ENCODE data around the gene ELL. TPM values are rescaled to one million over a fixed set of nuclear protein-coding genes. Genes with fewer than 3 reads are reported as not detected.

ELL gene
- total and polyA plus RNA-seq, 2 experiments from 2014 or later: 11.3 to 20.1 TPM

DNA sequence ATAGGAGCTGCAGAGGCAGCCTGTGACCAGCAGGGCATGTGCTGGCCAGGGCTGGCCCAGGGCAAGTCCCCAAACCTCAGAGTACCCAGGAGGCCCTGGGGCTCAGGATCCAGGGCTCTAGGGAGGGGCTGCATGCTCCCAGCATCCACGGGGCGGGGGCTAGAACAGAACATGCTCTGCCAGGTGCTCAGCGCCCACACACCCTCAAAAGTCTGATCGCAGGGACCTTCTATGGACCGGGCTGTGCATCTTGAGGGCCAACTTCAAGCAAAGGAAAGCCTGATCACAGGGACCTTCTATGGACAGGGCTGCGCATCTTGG lies 33.5 kb downstream of the ELL start (continued):
- TF ChIP-seq, protein P1, sequence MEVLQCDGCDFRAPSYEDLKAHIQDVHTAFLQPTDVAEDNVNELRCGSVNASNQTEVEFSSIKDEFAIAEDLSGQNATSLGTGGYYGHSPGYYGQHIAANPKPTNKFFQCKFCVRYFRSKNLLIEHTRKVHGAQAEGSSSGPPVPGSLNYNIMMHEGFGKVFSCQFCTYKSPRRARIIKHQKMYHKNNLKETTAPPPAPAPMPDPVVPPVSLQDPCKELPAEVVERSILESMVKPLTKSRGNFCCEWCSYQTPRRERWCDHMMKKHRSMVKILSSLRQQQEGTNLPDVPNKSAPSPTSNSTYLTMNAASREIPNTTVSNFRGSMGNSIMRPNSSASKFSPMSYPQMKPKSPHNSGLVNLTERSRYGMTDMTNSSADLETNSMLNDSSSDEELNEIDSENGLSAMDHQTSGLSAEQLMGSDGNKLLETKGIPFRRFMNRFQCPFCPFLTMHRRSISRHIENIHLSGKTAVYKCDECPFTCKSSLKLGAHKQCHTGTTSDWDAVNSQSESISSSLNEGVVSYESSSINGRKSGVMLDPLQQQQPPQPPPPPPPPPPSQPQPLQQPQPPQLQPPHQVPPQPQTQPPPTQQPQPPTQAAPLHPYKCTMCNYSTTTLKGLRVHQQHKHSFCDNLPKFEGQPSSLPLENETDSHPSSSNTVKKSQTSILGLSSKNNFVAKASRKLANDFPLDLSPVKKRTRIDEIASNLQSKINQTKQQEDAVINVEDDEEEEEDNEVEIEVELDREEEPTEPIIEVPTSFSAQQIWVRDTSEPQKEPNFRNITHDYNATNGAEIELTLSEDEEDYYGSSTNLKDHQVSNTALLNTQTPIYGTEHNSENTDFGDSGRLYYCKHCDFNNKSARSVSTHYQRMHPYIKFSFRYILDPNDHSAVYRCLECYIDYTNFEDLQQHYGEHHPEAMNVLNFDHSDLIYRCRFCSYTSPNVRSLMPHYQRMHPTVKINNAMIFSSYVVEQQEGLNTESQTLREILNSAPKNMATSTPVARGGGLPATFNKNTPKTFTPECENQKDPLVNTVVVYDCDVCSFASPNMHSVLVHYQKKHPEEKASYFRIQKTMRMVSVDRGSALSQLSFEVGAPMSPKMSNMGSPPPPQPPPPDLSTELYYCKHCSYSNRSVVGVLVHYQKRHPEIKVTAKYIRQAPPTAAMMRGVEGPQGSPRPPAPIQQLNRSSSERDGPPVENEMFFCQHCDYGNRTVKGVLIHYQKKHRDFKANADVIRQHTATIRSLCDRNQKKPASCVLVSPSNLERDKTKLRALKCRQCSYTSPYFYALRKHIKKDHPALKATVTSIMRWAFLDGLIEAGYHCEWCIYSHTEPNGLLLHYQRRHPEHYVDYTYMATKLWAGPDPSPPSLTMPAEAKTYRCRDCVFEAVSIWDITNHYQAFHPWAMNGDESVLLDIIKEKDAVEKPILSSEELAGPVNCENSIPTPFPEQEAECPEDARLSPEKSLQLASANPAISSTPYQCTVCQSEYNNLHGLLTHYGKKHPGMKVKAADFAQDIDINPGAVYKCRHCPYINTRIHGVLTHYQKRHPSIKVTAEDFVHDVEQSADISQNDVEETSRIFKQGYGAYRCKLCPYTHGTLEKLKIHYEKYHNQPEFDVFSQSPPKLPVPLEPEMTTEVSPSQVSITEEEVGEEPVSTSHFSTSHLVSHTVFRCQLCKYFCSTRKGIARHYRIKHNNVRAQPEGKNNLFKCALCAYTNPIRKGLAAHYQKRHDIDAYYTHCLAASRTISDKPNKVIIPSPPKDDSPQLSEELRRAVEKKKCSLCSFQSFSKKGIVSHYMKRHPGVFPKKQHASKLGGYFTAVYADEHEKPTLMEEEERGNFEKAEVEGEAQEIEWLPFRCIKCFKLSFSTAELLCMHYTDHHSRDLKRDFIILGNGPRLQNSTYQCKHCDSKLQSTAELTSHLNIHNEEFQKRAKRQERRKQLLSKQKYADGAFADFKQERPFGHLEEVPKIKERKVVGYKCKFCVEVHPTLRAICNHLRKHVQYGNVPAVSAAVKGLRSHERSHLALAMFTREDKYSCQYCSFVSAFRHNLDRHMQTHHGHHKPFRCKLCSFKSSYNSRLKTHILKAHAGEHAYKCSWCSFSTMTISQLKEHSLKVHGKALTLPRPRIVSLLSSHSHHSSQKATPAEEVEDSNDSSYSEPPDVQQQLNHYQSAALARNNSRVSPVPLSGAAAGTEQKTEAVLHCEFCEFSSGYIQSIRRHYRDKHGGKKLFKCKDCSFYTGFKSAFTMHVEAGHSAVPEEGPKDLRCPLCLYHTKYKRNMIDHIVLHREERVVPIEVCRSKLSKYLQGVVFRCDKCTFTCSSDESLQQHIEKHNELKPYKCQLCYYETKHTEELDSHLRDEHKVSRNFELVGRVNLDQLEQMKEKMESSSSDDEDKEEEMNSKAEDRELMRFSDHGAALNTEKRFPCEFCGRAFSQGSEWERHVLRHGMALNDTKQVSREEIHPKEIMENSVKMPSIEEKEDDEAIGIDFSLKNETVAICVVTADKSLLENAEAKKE (CRISPR knock-in tag; IDR thresholded peaks at IDR 0.05): no peak
- TF ChIP-seq, protein P2, sequence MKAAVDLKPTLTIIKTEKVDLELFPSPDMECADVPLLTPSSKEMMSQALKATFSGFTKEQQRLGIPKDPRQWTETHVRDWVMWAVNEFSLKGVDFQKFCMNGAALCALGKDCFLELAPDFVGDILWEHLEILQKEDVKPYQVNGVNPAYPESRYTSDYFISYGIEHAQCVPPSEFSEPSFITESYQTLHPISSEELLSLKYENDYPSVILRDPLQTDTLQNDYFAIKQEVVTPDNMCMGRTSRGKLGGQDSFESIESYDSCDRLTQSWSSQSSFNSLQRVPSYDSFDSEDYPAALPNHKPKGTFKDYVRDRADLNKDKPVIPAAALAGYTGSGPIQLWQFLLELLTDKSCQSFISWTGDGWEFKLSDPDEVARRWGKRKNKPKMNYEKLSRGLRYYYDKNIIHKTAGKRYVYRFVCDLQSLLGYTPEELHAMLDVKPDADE (IDR thresholded peaks at IDR 0.05): no peak
- TF ChIP-seq EZH2 (IDR thresholded peaks at IDR 0.05; ENCODE audit: low read depth, unreplicated experiment) (no peak), STAT1 (IDR thresholded peaks at IDR 0.05; ENCODE audit: unreplicated experiment) (no peak), ZNF114 (CRISPR knock-in tag; IDR thresholded peaks at IDR 0.05) (no peak), EZH2phosphoT487 (IDR thresholded peaks at IDR 0.05; ENCODE audit: unreplicated experiment) (no peak), NANOG (IDR thresholded peaks at IDR 0.05; ENCODE audit: borderline replicate concordance) (no peak)

DNA sequence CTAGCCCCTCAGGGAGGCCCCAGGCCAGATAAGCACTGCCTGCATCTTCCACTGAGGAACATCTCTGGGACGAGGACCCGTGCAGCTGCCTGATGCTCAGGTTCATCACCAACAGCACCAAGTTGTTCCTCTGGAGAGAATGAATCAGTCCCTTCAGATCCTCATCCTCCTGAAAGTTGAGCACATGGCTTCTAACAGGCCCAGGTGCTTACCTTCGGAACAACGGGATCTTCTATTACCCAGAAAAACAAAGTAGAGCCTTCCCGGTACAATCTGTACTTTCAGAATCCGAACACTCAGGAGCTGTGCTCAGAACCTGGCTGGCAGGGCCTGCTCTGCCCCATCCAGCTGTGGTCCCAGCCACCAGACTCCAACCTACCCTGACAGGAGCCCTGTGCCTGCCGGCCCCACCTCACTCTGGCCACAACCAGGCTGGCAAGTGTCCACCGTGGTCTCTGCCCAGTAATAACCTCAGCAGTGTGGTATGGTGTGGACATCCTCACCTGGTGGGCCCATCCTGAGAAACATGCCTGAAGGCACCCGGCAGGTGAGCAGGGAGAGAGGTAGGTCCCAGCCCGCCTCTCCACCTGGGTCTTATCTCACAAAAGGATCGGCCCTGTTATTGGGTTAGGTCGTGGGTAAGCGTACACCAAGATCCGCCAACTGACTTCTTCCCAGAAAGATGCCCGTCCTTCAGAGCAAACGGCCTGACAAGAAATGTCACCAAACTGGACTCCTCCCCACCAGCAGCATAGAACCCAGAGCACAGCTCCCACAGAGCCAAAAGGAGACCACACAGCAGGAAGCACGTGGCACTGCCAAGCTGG lies 34.1 kb downstream of the ELL start:
- DNase-seq (ENCODE audit: low spot score) (no peak), ATAC-seq (no peak)
- no peak overlapping the region for H2AFZ ChIP-seq
- no peaks in the 10 kb centered on the region; the same call in 1 of the 2 replicates for H3K4me1 ChIP-seq (ENCODE audit: insufficient read depth)
- H3K36me3 ChIP-seq (ENCODE audit: insufficient read depth): no peaks in the 10 kb centered on the region
- Mint-ChIP-seq H3K27me3 (ENCODE audit: insufficient read depth, low read depth, poor library complexity) (peaks cover 11% of the 10 kb centered on the region), H3K9me3 (no peaks in the 10 kb centered on the region), H3K27ac (no peak overlapping the region), H3K4me1 (peaks cover 39% of the 10 kb centered on the region), H3K4me3 (no peak overlapping the region), H3K36me3 (ENCODE audit: low read depth) (no peaks in the 10 kb centered on the region)
- H3K9me2 ChIP-seq (ENCODE audit: insufficient read depth): no peaks in the 10 kb centered on the region
- H3K27me3 ChIP-seq (ENCODE audit: insufficient read depth): no peaks in the 10 kb centered on the region
- H3F3A ChIP-seq (replicated peaks; ENCODE audit: low read depth): 0 out of 2 replicates have a peak, but pooled peaks cover 5% of the 10 kb centered on the region
- H3K27ac ChIP-seq (ENCODE audit: low read depth): no peak overlapping the region
- peaks cover 40% of the 10 kb centered on the region for H4K20me1 ChIP-seq (replicated peaks; ENCODE audit: insufficient read depth)
- no peak overlapping the region for H3K4me3 ChIP-seq
- H3K4me2 ChIP-seq: no peak overlapping the region
- peaks cover 54% of the 10 kb centered on the region for H3K79me2 ChIP-seq (replicated peaks; ENCODE audit: insufficient read depth)
- no peak for TF ChIP-seq CREB1 (CRISPR knock-in tag; IDR thresholded peaks at IDR 0.05; ENCODE audit: low read depth)
- TF ChIP-seq, protein P1 (CRISPR knock-in tag; IDR thresholded peaks at IDR 0.05): no peak
- TF ChIP-seq NANOG (IDR thresholded peaks at IDR 0.05; ENCODE audit: borderline replicate concordance): no peak
